Vagina (tissue), 2 donors: ENCODE data around the gene VGF. TPM values are rescaled to one million over a fixed set of nuclear protein-coding genes. Genes with fewer than 3 reads are reported as not detected.

Experiments used
- DNase-seq, 2 donors: peaks; one replicate each; pipeline ENCODE4 v3.0.0-alpha.2; 2017; ENCODE audit errors: extremely low spot score in 2 of 2
- H3K27ac ChIP-seq: fragments of 200-600 bp; sonication (generic); one replicate; pipeline ENCODE4 v1.5.1; 2019
- H3K27me3 ChIP-seq: fragments of 200-600 bp; sonication (generic); one replicate; pipeline ENCODE4 v1.5.1; 2019
- H3K36me3 ChIP-seq, 2 donors: fragments of 200-600 bp; sonication (generic); one replicate each; pipeline ENCODE4 v1.5.1; 2017 to 2019
- H3K4me1 ChIP-seq: fragments of 200-600 bp; sonication (generic); one replicate; pipeline ENCODE4 v1.5.1; 2019
- H3K4me3 ChIP-seq, 2 donors: fragments of 200-600 bp; sonication (generic); 1 replicate in 1 of 2; 2 replicates in 1 of 2; pipeline ENCODE4 v1.5.1; 2016 to 2019
- H3K9me3 ChIP-seq: fragments of 200-600 bp; sonication (generic); one replicate; pipeline ENCODE4 v1.5.1; 2019
- CTCF ChIP-seq, 3 experiments: fragments of 450-650 bp in 2 of 3; fragments of 200-600 bp in 1 of 3; sonication (generic) in 1 of 3; IDR thresholded peaks; one replicate each; pipeline ENCODE4 v1.5.1; 2017 to 2019; ENCODE audit warnings: antibody characterized with exemption in 3 of 3, mild to moderate bottlenecking in 2 of 3, moderate library complexity in 2 of 3
- POLR2A ChIP-seq, 2 donors: fragments of 450-650 bp; IDR thresholded peaks; one replicate each; pipeline ENCODE4 v1.6.1; 2017; ENCODE audit warnings: antibody characterized with exemption in 2 of 2, mild to moderate bottlenecking in 2 of 2, moderate library complexity in 2 of 2
- POLR2AphosphoS5 ChIP-seq, 2 donors: sonication (generic); formaldehyde crosslinking; IDR thresholded peaks; one replicate each; pipeline ENCODE4 v1.9.0; 2017; ENCODE audit warnings: antibody characterized with exemption in 2 of 2, mild to moderate bottlenecking in 2 of 2, low read depth in 1 of 2; ENCODE audit not compliant: insufficient read depth in 1 of 2
- intact Hi-C: fragments of 100-400 bp; cut with DNase I; formaldehyde crosslinking; loops from one replicate; pipeline ENCODE4 v1.15.1; 2023
- total RNA-seq: library from RNA; depleted of rRNA; stranded (reverse); fragments of >200 nt; gene quantifications from one replicate; pipeline ENCODE4 v1.2.3, GENCODE V29; 2016

The VGF gene
- total RNA-seq, 1 donor from 2014 or later = 1.2 TPM

- DNase-seq = no peak
- no peaks in the 10 kb centered on the region for H3K27me3 ChIP-seq
- intact Hi-C loops = no loop called here
- H3K4me1 ChIP-seq = peaks cover 15% of the 10 kb centered on the region
- TF ChIP-seq POLR2AphosphoS5 (IDR thresholded peaks at IDR 0.05; ENCODE audit: insufficient read depth in 1 of 2, low read depth in 1 of 2) (no peak), POLR2A (IDR thresholded peaks at IDR 0.05) (no peak), CTCF (IDR thresholded peaks at IDR 0.05) (no peak)
- peaks cover 0 to 17% of the 10 kb centered on the region in 2 donors for H3K36me3 ChIP-seq
- H3K27ac ChIP-seq = peak overlapping the region; percentile 37
- H3K9me3 ChIP-seq = no peaks in the 10 kb centered on the region
- H3K4me3 ChIP-seq = peak overlapping the region; percentile 71 to 84
Observed at GRCh38 chr7:101154693-101155102, 10.7 kb downstream of the VGF start.

GRCh38 chr7:101153969-101154692, 11.2 kb downstream of the VGF start, which contains the start of gene AP1S1:
Gene AP1S1, plus strand, starts transcription at chr7:101154476. Its CDS starts 39 bp downstream, at chr7:101154515.
- H3K4me3 ChIP-seq = peak within 1 kb of the TSS; percentile 71 to 84
- no peaks in the 10 kb centered on the region for H3K9me3 ChIP-seq
- H3K36me3 ChIP-seq = peaks cover 0 to 12% of the 10 kb centered on the region in 2 donors
- H3K27ac ChIP-seq = peak within 1 kb of the TSS; percentile 37
- TF ChIP-seq POLR2A (IDR thresholded peaks at IDR 0.05) (peak in 1 of 2 donors; percentile 33), POLR2AphosphoS5 (IDR thresholded peaks at IDR 0.05; ENCODE audit: insufficient read depth in 1 of 2, low read depth in 1 of 2) (peak in 1 of 2 donors; percentile 52), CTCF (IDR thresholded peaks at IDR 0.05) (no peak)
- H3K27me3 ChIP-seq = no peaks in the 10 kb centered on the region
- peaks cover 15% of the 10 kb centered on the region for H3K4me1 ChIP-seq
- peak in 1 of 2 donors; percentile 90 for DNase-seq
- intact Hi-C loops = no loop called here

GRCh38 chr7:101151908-101152651, 13.3 kb downstream of the VGF start:
- Histone ChIP-seq H3K4me1 (peaks cover 15% of the 10 kb centered on the region), H3K27me3 (no peaks in the 10 kb centered on the region), H3K27ac (no peak overlapping the region), H3K36me3 (no peaks in the 10 kb centered on the region), H3K4me3 (no peak overlapping the region), H3K9me3 (no peaks in the 10 kb centered on the region)
- no peak for TF ChIP-seq CTCF (IDR thresholded peaks at IDR 0.05)
- TF ChIP-seq POLR2A (IDR thresholded peaks at IDR 0.05) = no peak
- no peak for TF ChIP-seq POLR2AphosphoS5 (IDR thresholded peaks at IDR 0.05; ENCODE audit: insufficient read depth in 1 of 2, low read depth in 1 of 2)
- no peak for DNase-seq
- intact Hi-C loops = no loop called here

- Histone ChIP-seq H3K4me3 (no peak overlapping the region), H3K4me1 (peaks cover 6% of the 10 kb centered on the region), H3K27ac (no peak overlapping the region), H3K9me3 (no peaks in the 10 kb centered on the region), H3K36me3 (no peaks in the 10 kb centered on the region), H3K27me3 (no peaks in the 10 kb centered on the region)
- TF ChIP-seq POLR2A (IDR thresholded peaks at IDR 0.05) = no peak
- no peak for TF ChIP-seq POLR2AphosphoS5 (IDR thresholded peaks at IDR 0.05; ENCODE audit: insufficient read depth in 1 of 2, low read depth in 1 of 2)
- TF ChIP-seq CTCF (IDR thresholded peaks at IDR 0.05) = no peak
- intact Hi-C loops = no loop called here
- no peak for DNase-seq
Observed at GRCh38 chr7:101140746-101141382, 24.5 kb downstream of the VGF start.
